ENCODE results near the gene SPATA32. TPM values are rescaled to one million over a fixed set of nuclear protein-coding genes. Genes with fewer than 3 reads are reported as not detected.

Gene SPATA32
- total RNA-seq, 1 experiment from 2014 or later: 0.15 TPM

DNA sequence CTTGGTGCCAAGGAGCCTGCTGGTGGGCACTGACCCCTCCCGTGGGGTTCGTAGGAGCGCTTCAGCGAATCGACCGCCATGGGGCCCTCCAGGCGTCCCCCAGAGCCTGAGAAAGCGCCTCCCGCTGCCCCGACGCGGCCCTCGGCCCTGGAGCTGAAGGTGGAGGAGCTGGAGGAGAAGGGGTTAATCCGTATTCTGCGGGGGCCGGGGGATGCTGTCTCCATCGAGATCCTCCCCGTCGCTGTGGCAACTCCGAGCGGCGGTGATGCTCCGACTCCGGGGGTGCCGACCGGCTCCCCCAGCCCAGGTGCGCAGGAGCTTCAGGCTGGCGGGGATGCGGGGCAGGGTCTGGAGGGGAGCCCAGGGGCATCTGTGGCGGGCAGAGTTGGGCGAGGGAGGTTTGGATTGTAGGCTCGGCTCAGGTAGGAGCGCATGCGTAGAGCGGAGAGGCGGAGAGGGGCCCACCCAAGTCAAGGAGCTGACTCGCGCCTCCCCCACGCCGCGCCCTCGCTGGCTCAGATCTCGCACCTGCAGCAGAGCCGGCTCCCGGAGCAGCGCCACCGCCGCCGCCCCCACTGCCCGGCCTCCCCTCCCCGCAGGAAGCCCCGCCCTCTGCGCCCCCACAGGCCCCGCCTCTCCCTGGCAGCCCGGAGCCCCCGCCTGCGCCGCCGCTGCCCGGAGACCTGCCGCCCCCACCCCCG is 20.4 kb downstream of the SPATA32 start:
- Histone ChIP-seq H3K4me2 (ENCODE audit: low read length) (no peak overlapping the region), H3K9me3 (ENCODE audit: control insufficient read depth in 1 of 2, insufficient read depth in 1 of 2, low read depth in 1 of 2, low read length in 2 of 2) (no peaks in the 10 kb centered on the region), H3K4me3 (replicated peaks in 1 of 2; ENCODE audit: low read depth in 1 of 2, low read length in 2 of 2) (no peak overlapping the region), H3K9ac (ENCODE audit: low read length) (no peak overlapping the region), H3K36me3 (ENCODE audit: control insufficient read depth in 1 of 2, insufficient read depth in 2 of 2, low read length in 2 of 2) (no peaks in the 10 kb centered on the region), H3K79me2 (ENCODE audit: insufficient read depth, low read length) (no peaks in the 10 kb centered on the region), H3K4me1 (ENCODE audit: control insufficient read depth in 1 of 2, insufficient read depth in 2 of 2, low read length in 2 of 2) (peaks cover 2% of the 10 kb centered on the region in 2 experiments; a peak in 3 of 4 replicates), H3K27me3 (ENCODE audit: insufficient read depth, low read length) (no peaks in the 10 kb centered on the region), H3K9me2 (ENCODE audit: insufficient read depth) (no peaks in the 10 kb centered on the region), H4K20me1 (ENCODE audit: insufficient read depth) (no peaks in the 10 kb centered on the region), H3K27ac (ENCODE audit: low read depth, low read length) (no peak overlapping the region), H2AFZ (ENCODE audit: low read depth, low read length, poor library complexity, severe bottlenecking) (no peak overlapping the region)
- intact Hi-C loops (cut with micrococcal nuclease): no loop called here
- CTCF ChIA-PET: interaction anchor here (1.4 kb wide), 1 partner anchor 10 kb away, joined by 3 read pairs; no protein-coding TSS in a partner anchor
- no peak for DNase-seq (ENCODE audit: low read depth, low spot score)
- ATAC-seq: no peak
- POLR2A ChIA-PET: no interaction called here
- RAD21 ChIA-PET (ENCODE audit: low non-redundant PET in 1 of 2, low total read pairs in 2 of 2, uncharacterized antibody in 2 of 2, unreplicated experiment in 2 of 2): no interaction called here
- no peak for TF ChIP-seq SRF (IDR thresholded peaks at IDR 0.05; ENCODE audit: low read depth)
- TF ChIP-seq SIN3A (IDR thresholded peaks at IDR 0.05; ENCODE audit: low read depth): no peak
- no peak for TF ChIP-seq FOSL1 (IDR thresholded peaks at IDR 0.05; ENCODE audit: low read depth)
- TF ChIP-seq, protein P1, sequence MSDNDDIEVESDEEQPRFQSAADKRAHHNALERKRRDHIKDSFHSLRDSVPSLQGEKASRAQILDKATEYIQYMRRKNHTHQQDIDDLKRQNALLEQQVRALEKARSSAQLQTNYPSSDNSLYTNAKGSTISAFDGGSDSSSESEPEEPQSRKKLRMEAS (IDR thresholded peaks at IDR 0.05): no peak
- no peak for TF ChIP-seq ZNF274 (IDR thresholded peaks at IDR 0.05; ENCODE audit: low read depth, low read length)
- no peak for TF ChIP-seq JUND (IDR thresholded peaks at IDR 0.05)
- TF ChIP-seq, protein P2, sequence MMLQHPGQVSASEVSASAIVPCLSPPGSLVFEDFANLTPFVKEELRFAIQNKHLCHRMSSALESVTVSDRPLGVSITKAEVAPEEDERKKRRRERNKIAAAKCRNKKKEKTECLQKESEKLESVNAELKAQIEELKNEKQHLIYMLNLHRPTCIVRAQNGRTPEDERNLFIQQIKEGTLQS (IDR thresholded peaks at IDR 0.05): no peak
- no peak for TF ChIP-seq POLR2AphosphoS5 (IDR thresholded peaks at IDR 0.05; ENCODE audit: low read depth, low read length)
- no peak for TF ChIP-seq CEBPB (IDR thresholded peaks at IDR 0.05; ENCODE audit: low read depth)
- TF ChIP-seq, protein P3, sequence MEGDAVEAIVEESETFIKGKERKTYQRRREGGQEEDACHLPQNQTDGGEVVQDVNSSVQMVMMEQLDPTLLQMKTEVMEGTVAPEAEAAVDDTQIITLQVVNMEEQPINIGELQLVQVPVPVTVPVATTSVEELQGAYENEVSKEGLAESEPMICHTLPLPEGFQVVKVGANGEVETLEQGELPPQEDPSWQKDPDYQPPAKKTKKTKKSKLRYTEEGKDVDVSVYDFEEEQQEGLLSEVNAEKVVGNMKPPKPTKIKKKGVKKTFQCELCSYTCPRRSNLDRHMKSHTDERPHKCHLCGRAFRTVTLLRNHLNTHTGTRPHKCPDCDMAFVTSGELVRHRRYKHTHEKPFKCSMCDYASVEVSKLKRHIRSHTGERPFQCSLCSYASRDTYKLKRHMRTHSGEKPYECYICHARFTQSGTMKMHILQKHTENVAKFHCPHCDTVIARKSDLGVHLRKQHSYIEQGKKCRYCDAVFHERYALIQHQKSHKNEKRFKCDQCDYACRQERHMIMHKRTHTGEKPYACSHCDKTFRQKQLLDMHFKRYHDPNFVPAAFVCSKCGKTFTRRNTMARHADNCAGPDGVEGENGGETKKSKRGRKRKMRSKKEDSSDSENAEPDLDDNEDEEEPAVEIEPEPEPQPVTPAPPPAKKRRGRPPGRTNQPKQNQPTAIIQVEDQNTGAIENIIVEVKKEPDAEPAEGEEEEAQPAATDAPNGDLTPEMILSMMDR (IDR thresholded peaks at IDR 0.05 in 2 of 3, conservative IDR thresholded peaks at IDR 0.05 in 1 of 3; ENCODE audit: borderline replicate concordance in 1 of 3, insufficient read depth in 1 of 3, low read depth in 2 of 3, low read length in 2 of 3): no peak
- TF ChIP-seq POLR2A (IDR thresholded peaks at IDR 0.05; ENCODE audit: borderline replicate concordance, extremely low read depth, insufficient read depth, insufficient read length): no peak
- no peak for TF ChIP-seq EZH2phosphoT487 (IDR thresholded peaks at IDR 0.05; ENCODE audit: borderline replicate concordance)
- TF ChIP-seq YY1 (IDR thresholded peaks at IDR 0.05; ENCODE audit: extremely low read depth, insufficient replicate concordance, low read depth, low read length): no peak
- no TSS peak for BruUV-seq (replicated peaks)

Measured in HCT116 (cell line).